ENCODE data around the gene TTC21A.

- TF ChIP-seq CTCF (IDR thresholded peaks at IDR 0.05) (no peak), POLR2AphosphoS5 (IDR thresholded peaks at IDR 0.05) (no peak)
These were observed 79.2 kb downstream of the TTC21A start for GRCh38 chr3:39186692-39187151.

All from sigmoid colon (tissue), 4 donors.